Fibroblast of peridontal ligament (primary cell): ENCODE results near the gene RAB5B.
A peak's percentile ranks its signal among the peaks of the same experiment; 100 is the strongest.
"Not testable (repeated sequence)": the region's sequence is repeated elsewhere in the genome, so short reads cannot be mapped to it uniquely, and the experiment has no call there.

Experiments used
- DNase-seq: peaks from one replicate; pipeline ENCODE4 v3.0.0-alpha.2; 2010; ENCODE audit errors: extremely low read depth

Gene RAB5B

DNA sequence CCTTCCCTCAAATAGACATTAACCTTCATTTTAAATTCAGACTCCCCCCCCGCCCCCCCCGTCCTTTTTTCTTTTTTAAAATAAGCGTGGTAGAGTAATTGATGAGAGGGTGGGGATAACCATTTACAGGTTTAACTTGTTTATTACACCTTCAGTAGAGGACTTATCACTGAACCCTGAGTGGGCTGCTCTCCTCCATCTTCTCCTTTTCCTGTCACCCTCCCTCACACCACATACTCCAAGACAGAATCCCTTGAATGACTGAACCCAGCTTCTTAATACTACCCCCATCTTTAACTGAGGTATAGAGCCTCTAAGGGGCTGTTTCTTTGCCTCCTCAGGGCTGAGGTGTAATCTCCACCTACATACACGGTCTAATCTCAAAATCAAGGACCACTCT lies 43.3 kb downstream of the RAB5B start:
- DNase-seq: no peak

DNA sequence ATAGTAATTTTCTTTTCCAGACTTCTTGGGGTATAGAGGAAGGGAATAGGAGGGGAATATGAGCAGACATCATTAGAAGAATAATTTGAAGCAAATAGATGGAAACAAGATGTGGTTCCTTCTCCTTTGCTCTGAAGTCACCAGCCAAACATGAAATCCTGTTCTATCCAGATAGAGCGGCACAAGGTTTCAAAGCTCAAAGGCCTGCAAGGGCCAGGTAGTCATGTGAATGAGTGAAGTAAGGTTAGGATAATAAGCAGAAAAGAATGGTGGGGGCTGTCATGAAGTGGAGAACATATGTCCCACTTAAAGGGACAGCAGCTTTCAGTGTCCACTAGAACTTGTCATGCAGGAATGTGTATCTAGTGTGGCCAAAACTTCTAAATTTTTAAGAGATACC lies 44.5 kb downstream of the RAB5B start:
- DNase-seq: no peak

DNA sequence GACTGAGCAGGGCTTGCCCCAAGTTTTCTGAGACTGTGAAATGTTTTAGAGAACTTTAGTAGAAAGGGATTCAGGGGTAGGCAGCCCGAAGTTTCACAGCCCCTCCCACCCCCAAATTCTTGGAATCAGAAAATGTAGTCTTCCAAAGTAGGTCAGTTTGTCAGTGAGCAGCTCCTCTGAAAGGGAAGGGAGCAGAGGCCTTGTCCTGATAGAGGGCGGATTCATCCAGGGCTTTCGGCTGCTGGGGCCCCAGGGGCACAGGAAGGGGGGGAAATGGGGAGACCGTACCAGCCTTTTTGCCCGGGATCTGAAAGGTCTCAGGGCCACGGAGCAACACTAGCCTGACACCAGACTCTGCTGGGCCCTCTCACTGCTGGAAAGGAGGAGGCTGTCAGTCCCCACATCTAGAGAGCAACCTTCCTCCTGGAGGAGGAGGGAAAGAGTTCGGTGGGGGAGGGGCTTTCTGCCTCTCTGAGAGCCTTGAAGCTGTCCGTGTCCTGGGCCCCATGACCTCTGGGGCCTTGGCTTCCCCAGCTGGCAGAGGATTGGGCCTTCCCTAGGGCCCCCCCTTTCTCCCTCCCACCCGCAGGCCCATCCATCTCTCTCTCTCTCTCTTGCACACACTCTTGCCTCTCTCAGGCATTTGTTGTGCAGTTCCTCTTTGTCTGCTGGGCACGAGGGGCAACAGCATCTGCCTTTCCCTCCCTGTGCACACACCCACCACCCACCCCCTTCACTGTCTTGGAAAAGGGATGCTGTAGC lies 46.7 kb downstream of the RAB5B start, which contains the start of gene IKZF4:
Gene IKZF4 (plus strand): TSS at position 621 of the 762 bp plus-strand sequence. CDS start 451 bp downstream, outside the sequence.
- peak; percentile 51 for DNase-seq

DNA sequence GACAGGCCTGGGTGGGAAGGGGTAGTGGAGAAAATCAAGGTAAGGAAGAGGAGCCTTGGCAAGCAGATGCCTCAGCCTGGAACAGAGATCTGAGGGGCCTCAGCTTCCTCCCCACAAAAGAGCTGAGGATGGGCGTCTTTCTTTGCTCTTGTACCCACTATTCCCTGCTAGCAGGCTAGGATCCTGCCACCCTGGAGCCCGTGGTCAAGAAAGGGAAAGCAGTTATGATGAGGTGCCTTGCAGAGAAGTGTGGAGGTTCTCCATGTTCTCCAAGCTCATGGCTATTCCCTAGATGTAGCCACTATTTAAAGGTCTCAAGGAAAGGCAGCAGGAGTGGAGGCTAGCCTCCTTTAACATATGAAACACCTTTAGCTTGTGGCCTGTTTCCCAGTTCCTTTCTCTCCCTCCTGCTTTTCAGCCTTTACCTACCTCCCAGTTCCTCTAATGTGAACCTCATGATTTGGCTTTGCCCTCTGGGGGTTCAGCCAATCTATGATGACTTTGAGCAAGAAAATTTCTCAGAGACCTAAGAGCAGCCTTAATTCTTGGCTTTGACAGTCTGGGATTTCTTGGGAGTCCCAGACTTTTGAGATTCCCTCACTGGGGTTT lies 48.1 kb downstream of the RAB5B start:
- peak; percentile 17 for DNase-seq

DNA sequence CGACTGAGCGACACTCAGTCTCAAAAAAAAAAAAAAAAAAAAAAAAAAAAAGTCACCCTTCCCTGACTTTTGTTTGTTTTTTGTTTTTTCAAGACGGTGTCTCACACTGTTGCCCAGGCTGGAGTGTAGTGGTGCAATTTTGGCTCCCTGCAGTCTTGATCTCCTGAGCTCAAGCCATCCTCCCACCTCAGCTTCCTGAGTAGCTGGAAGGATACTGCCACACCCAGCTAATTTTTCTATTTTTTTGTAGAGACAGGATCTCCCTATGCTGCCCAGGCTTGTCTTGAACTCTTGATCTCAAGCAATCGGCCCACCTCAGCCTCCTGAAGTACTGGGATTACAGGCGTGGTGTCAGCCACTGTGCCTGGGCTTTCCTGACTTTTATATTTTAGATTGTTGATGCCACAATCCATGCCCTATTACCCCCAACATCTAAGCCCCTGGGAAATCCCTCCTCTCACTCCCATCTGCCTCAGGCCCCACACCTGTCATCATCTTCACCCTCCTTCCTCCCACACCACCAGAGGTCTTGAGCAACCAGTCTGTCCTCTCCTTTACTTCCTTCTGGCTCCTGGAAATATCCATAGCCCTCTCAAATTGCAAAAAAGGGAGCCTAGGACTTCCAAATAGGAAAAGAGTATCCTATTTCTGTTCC lies 54.8 kb downstream of the RAB5B start:
- DNase-seq: no peak

DNA sequence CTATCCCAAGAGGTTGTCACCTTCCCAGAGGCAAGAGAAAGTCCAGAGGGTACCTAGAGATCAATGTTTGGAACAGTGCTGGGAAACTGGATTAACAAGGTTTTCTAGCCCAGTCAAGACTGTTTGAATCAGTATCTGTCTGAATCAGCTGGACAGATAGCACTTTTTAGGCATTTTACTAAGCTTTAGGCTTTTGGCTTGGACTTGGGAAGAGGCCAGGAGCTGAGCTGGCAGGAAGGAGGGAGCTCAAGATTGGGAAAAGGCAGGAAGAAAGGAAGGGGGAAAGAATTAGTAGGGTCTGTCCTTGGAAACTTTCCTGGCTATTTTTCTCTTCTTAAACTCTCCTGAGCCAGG lies 55.3 kb downstream of the RAB5B start:
- DNase-seq: peak; percentile 77

DNA sequence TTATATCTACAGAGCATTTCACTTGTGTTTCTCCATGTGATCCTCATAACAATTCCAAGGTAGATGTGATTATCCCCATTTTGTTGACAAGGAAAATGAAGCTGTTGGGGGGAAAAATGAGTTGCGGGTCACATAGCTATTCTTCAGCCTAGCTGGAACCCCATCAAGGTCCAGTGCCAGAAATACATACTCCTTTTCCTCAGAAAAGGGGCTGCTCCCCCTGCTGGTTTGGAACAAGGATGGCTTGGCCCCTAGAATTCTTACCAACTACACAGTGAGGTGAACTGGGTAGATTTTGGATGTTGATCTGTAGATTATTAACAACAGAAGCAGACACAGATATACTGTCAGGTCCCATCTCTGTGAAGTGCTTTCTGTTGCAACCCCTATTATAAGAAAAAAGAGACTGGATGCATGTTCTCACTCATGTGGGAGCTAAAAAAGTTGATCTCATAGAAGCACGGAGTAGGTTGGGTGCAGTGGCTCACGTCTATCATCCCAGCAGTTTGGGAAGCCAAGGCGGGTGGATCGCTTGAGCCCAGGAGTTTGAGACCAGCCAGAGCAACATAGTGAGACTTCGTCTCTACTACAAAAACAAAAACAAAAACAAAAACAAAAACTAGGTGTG lies 55.9 kb downstream of the RAB5B start:
- DNase-seq: peak; percentile 79

DNA sequence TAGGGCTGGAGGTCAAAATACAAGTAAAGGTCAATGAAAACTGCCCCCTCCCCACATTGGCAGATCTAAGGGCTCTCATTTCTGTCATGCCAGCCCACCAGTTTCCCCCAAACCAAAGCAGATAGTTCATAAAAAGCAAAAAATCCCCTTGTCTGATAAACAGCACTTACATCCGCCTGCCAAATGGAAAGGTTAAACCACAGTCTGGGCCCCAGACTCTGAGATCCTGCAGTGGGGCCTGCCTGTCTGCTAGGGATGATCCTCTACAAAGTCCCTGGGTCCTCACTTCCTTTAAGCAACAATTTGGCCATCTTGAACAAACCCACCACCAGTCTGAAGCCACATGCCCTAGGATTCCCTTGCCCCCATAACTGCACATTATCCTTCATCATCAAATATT lies 58.1 kb downstream of the RAB5B start:
- no peak for DNase-seq

DNA sequence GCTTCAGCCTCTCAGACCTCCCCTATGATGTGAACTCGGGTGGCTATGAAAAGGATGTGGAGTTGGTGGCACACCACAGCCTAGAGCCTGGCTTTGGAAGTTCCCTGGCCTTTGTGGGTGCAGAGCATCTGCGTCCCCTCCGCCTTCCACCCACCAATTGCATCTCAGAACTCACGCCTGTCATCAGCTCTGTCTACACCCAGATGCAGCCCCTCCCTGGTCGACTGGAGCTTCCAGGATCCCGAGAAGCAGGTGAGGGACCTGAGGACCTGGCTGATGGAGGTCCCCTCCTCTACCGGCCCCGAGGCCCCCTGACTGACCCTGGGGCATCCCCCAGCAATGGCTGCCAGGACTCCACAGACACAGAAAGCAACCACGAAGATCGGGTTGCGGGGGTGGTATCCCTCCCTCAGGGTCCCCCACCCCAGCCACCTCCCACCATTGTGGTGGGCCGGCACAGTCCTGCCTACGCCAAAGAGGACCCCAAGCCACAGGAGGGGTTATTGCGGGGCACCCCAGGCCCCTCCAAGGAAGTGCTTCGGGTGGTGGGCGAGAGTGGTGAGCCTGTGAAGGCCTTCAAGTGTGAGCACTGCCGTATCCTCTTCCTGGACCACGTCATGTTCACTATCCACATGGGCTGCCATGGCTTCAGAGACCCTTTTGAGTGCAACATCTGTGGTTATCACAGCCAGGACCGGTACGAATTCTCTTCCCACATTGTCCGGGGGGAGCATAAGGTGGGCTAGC lies 60.9 kb downstream of the RAB5B start:
- DNase-seq: no peak

DNA sequence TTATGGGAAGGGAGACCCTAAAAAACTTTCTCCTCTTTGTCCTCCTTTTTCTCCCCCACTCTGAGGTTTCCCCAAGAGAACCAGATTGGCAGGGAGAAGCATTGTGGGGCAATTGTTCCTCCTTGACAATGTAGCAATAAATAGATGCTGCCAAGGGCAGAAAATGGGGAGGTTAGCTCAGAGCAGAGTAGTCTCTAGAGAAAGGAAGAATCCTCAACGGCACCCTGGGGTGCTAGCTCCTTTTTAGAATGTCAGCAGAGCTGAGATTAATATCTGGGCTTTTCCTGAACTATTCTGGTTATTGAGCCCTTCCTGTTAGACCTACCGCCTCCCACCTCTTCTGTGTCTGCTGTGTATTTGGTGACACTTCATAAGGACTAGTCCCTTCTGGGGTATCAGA lies 63.3 kb downstream of the RAB5B start:
- no peak for DNase-seq

DNA sequence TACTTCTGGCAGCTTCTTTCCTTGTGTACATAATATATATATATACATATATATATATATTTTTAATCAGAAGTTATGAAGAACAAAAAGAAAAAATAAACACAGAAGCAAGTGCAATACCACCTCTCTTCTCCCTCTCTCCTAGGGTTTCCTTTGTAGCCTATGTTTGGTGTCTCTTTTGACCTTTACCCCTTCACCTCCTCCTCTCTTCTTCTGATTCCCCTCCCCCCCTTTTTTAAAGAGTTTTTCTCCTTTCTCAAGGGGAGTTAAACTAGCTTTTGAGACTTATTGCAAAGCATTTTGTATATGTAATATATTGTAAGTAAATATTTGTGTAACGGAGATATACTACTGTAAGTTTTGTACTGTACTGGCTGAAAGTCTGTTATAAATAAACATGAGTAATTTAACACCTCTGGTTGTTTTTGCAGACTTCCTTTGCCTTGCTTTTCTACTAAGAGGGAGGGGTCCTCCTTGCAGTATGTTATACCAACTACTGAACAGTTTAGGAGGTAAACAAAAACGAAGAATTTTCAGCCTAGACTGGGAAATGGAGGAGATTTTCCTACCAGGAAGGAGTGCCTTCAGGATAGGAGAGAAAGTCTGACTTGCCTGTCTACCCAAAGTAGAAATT lies 64.3 kb downstream of the RAB5B start:
- no peak for DNase-seq

DNA sequence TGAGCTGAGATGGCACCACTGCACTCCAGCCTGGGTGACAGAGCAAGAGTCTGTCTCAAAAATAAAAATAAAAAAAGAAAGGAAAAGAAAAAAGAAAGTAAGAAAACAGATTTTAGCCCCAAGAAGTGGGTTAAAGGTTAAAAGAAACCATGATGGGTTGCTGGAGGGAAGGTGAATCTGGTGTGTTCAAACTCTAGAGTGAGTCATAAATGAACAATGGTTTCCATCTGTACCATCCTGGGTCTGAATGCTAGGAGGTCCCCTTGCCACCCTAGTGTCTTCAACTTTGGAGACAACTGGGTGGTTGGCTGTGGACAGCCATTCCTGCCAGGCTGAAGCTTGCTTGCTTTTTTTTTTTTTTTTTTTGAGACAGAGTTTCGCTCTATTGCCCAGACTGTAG lies 66.3 kb downstream of the RAB5B start:
- no peak for DNase-seq

DNA sequence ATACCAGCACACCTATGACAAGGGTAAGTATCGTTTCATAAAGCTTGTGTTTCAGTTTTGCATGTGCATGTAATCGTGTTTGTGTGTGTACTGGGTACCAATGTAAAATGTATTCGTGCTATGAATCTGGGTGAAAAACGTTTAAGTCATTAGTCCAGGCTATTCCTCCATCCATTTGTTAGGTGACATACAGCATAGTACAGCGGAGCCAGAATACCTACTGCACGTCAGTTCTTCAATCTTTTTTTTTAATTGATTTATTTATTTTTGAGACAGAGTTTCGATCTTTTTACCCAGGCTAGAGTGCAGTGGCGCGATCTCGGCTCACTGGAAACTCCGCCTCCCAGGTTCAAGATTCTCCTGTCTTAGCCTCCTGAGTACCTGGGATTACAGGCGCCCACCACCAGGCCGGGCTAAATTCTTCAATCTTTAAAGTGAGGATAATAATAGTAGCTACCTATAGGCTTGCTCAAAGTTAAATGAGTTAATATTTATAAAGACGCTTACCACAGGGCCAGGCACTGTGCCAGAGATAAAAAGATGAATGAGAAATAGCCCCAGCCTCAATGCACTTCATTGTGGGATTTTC lies 67.2 kb downstream of the RAB5B start:
- DNase-seq: no peak

DNA sequence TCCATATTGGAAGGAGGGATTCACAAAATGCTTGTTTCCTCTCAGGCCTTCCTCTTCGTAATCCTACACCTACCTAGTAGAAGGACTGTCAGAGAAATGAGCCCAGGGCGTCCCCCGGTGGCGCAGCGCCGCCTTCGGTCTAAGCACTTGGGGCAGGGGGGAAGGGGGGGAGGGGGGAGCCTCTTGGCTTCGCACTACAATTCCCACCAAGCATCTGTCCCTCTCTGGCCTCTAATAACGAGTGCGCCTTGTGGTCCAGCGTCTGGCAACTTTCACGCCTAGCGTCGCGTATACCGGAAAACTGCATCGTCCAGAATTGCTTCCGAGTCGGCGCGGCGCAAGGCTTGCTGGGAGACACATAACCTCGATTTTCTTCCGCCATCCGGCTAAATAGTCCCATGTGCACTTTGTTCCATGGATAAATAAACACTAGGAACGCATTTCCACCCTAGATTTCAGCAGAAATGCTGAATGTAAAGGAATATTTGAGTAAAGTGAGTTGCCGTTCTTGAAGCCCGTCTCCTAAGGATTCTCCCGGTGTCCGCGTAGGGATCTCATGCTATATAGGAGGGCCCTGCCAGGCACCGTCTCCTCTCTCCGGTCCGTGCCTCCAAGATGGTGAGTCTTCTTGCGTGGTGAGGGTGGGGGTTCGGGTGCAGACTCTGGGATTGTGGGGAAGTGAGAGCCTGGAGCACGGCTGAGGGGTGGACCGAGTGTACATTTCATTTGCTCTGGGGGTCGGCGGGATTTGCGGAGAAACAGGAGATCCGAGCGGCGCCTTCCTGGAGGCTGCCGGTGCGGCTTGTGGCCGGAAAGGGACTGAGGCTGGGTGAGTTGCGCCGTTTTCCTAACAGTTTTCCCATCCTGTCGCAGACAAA lies 67.9 kb downstream of the RAB5B start, which contains the start of gene RPS26:
Gene RPS26 (plus strand): TSS at position 367 of the 878 bp plus-strand sequence. CDS start 249 bp downstream, at position 616.
- DNase-seq: peak; percentile 100

DNA sequence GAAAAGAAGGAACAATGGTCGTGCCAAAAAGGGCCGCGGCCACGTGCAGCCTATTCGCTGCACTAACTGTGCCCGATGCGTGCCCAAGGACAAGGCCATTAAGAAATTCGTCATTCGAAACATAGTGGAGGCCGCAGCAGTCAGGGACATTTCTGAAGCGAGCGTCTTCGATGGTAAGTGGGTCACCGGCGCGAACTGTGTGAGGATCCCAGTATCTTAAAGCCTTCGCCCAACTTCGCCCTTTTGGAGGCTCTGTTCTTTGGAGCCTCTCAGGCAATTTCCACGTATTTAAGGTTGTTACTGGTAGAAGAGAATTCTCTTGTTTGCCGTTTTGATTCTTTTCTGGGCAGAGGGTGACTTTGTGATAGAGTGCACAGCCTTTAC lies 68.5 kb downstream of the RAB5B start:
- DNase-seq: not testable (repeated sequence)

DNA sequence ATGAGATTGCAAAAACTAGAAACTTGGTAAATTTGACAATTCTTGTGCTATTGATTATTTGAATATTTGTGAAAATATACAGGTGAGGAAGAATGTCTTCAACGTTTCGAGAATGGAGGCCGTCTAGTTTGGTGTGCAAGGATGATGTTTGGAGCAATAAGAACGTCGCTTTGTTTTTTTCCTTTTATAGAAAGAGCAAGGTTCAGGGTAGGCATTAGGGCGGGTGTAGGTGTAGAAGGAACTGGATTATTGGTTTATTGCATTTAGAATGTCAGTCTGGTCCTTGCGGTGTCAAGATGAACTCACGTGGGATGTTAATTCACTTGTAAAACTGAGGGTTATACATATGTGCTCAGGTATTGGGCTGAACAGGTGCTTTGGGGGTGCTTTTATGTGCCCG lies 69.0 kb downstream of the RAB5B start:
- no peak for DNase-seq
